Thyroid gland (tissue), 4 donors: Measurements from ENCODE around the gene VSIG2. TPM values are rescaled to one million over a fixed set of nuclear protein-coding genes. Genes with fewer than 3 reads are reported as not detected.
A peak's percentile ranks its signal among the peaks of the same experiment; 100 is the strongest.

Source experiments
- DNase-seq, 2 donors: peaks; one replicate each; pipeline ENCODE4 v3.0.0-alpha.2; 2019
- H3K27ac ChIP-seq, 3 donors: fragments of 200-600 bp; sonication (generic); 1 replicate in 2 of 3; 2 replicates in 1 of 3; pipeline ENCODE4 v1.5.1; 2016 to 2019; ENCODE audit warnings: mild to moderate bottlenecking in 1 of 3, moderate library complexity in 1 of 3
- H3K27me3 ChIP-seq: fragments of 200-600 bp; sonication (generic); one replicate; pipeline ENCODE4 v1.5.1; 2019
- H3K36me3 ChIP-seq, 2 donors: fragments of 200-600 bp; sonication (generic); one replicate each; pipeline ENCODE4 v1.5.1; 2016 to 2019
- H3K4me1 ChIP-seq, 2 donors: fragments of 200-600 bp; sonication (generic); one replicate each; pipeline ENCODE4 v1.5.1; 2017 to 2019
- H3K4me3 ChIP-seq, 3 donors: fragments of 200-600 bp; sonication (generic); replicated peaks in 1 of 3; 1 replicate in 2 of 3; 2 replicates in 1 of 3; pipeline ENCODE4 v1.5.1; 2016; ENCODE audit warnings: mild to moderate bottlenecking in 1 of 3
- H3K9me3 ChIP-seq: fragments of 200-600 bp; sonication (generic); one replicate; pipeline ENCODE4 v1.5.1; 2017
- POLR2A ChIP-seq, 2 donors: fragments of 450-650 bp; IDR thresholded peaks; one replicate each; pipeline ENCODE4 v1.6.1; 2017; ENCODE audit warnings: antibody characterized with exemption in 2 of 2, mild to moderate bottlenecking in 2 of 2, moderate library complexity in 1 of 2
- WGBS, 2 donors: methylation state at CpG; one replicate each; pipeline ENCODE4 v1.1.5; 2017; 5-methylcytosine and 5-hydroxymethylcytosine counted together
- intact Hi-C: fragments of 100-400 bp; cut with DNase I; formaldehyde crosslinking; loops from one replicate; pipeline ENCODE4 v1.15.1; 2023
- total RNA-seq, 4 donors: library from RNA; depleted of rRNA; stranded (reverse); fragments of >200 nt; gene quantifications; one replicate each; pipeline ENCODE4 v1.2.3, GENCODE V29; 2016
- TF ChIP-seq, protein P1 (sequence below), 6 experiments: fragments of 200-600 bp in 3 of 6; fragments of 450-650 bp in 3 of 6; sonication (generic) in 3 of 6; IDR thresholded peaks; one replicate each; pipeline ENCODE4 v1.5.1; 2016 to 2019; ENCODE audit warnings: antibody characterized with exemption in 6 of 6, mild to moderate bottlenecking in 2 of 6, inconsistent platforms in 1 of 6, moderate library complexity in 1 of 6

Gene VSIG2
- total RNA-seq, 4 donors from 2014 or later: 23.7 to 54.5 (median 28.8) TPM

DNA sequence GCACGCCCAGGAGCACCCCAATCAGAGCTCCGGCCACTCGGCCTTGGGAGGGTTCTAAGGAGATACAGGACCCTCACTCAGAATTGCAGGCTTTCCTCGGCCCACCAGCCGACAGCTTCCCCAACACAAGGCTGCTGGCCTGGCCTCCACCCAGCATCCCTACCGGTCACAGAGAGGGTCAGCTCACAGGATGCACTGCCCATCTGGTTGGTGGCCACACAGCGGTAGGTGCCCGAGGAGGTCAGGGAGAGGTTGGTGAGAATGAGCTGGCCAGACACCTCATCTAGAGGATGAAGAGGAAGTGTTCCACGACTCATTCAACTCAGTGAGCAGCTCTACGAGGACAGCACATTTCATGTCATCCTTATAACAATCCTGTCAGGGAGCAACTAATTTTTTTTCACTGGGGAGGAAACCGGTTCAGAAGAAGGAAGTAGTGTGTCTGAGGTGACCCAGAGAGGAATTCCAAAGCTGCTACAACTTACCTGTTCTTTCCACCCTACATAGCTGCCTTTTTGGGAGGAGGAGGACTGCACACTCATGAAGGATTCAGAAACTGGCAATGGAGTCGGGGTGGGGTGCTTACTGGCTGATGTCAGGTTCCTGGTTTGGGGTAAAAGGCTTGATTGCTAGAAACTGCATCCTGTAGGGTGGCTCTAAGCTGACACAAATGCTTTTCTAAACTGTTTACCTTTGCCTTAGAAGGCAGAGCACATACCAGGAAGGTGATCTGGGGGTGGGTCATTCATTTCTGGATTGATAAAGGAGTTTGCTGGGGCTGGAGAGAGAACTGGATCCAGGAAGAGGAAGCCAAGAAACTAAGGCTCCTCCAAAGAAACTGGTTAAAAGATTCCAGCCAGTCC is 3.3 kb downstream of the VSIG2 start:
- WGBS, 2 donors: 62 to 83% methylated on average over 11 of the region's 12 CpGs
- Histone ChIP-seq H3K4me1 (peaks cover 36 to 74% of the 10 kb centered on the region in 2 donors), H3K27me3 (no peaks in the 10 kb centered on the region), H3K9me3 (no peaks in the 10 kb centered on the region), H3K27ac (peak overlapping the region; percentile 92 to 98 (median 97)), H3K4me3 (no peak overlapping the region), H3K36me3 (peaks cover 1 to 4% of the 10 kb centered on the region in 2 donors)
- DNase-seq: peak in 1 of 2 donors; percentile 33
- intact Hi-C loops: loop anchor here (10.0 kb wide), 1 partner anchor 46 kb away; no protein-coding TSS in a partner anchor
- TF ChIP-seq, protein P1, sequence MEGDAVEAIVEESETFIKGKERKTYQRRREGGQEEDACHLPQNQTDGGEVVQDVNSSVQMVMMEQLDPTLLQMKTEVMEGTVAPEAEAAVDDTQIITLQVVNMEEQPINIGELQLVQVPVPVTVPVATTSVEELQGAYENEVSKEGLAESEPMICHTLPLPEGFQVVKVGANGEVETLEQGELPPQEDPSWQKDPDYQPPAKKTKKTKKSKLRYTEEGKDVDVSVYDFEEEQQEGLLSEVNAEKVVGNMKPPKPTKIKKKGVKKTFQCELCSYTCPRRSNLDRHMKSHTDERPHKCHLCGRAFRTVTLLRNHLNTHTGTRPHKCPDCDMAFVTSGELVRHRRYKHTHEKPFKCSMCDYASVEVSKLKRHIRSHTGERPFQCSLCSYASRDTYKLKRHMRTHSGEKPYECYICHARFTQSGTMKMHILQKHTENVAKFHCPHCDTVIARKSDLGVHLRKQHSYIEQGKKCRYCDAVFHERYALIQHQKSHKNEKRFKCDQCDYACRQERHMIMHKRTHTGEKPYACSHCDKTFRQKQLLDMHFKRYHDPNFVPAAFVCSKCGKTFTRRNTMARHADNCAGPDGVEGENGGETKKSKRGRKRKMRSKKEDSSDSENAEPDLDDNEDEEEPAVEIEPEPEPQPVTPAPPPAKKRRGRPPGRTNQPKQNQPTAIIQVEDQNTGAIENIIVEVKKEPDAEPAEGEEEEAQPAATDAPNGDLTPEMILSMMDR (IDR thresholded peaks at IDR 0.05): no peak
- no peak for TF ChIP-seq POLR2A (IDR thresholded peaks at IDR 0.05)

DNA sequence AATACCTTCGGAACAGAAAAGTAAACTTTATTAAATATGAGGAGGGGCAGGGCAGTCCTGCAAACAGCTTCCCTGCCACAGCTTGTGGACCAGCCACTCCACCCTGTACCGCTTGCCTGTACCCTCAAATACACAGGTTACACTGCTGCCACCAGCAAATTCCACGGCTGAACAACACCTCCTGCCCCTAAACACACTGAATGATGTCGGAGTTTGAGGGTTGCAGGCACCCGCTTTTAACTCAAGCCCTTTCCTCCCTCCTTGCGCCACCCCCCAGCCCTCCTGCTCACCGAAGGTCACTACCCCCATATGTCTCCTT is 4.0 kb downstream of the VSIG2 start:
- no peaks in the 10 kb centered on the region for H3K27me3 ChIP-seq
- 70 to 71% methylated on average over 7 of the region's 7 CpGs for WGBS, 2 donors

DNA sequence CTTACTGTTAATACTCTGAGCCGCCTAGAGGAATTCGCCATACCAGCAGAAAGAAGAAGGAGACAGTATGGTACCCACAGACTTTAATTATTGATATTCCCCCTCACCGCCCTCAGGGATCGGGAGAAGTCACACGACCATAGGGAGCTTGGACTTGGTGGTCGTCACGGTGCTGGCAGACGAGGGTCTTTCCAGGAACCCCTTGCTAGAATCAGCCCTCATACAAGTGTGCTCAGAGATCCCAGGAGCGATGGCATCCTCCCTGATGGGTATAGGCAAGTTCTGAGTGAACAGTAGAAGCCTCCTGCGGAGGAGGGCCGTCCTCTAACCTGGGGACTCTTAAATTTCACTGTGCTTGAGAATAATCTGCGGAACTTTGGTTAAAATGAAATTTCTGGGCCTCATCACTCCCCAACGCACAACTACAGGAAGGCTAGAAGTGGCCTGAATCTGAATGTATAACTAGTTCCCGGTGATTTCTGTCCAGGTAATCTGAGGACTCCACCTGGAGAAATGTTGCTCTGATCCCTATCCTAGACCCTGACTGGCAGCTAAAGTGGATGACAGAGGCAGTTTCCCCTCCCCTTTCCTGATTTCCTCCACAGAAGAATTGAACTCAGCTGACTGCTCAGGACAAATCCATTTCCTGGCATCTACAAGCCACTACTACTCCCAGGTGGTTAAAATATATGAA is 4.5 kb downstream of the VSIG2 start:
- TF ChIP-seq POLR2A (IDR thresholded peaks at IDR 0.05): no peak
- TF ChIP-seq, protein P1 (IDR thresholded peaks at IDR 0.05): no peak
- no peaks in the 10 kb centered on the region for H3K36me3 ChIP-seq
- intact Hi-C loops: loop anchor here (10.0 kb wide), 1 partner anchor 47 kb away; no protein-coding TSS in a partner anchor
- WGBS, 2 donors: 72 to 78% methylated on average over 13 to 14 of the region's 14 CpGs
- peaks cover 25 to 65% of the 10 kb centered on the region in 2 donors for H3K4me1 ChIP-seq
- H3K9me3 ChIP-seq: no peaks in the 10 kb centered on the region
- H3K27me3 ChIP-seq: no peaks in the 10 kb centered on the region
- H3K27ac ChIP-seq: peak overlapping the region; percentile 92 to 98 (median 97)
- H3K4me3 ChIP-seq: no peak overlapping the region
- peak in 1 of 2 donors; percentile 12 for DNase-seq

More for the DNA sequence above, 4.0 kb downstream of the VSIG2 start:
- Histone ChIP-seq H3K4me3 (no peak overlapping the region), H3K4me1 (peaks cover 30 to 70% of the 10 kb centered on the region in 2 donors), H3K36me3 (no peaks in the 10 kb centered on the region), H3K27ac (peak overlapping the region; percentile 92 to 98 (median 97)), H3K9me3 (no peaks in the 10 kb centered on the region)
- no peak for TF ChIP-seq POLR2A (IDR thresholded peaks at IDR 0.05)
- TF ChIP-seq, protein P1 (IDR thresholded peaks at IDR 0.05): no peak
- intact Hi-C loops: loop anchor here (10.0 kb wide), 1 partner anchor 47 kb away; no protein-coding TSS in a partner anchor
- peak in 1 of 2 donors; percentile 21 for DNase-seq

DNA sequence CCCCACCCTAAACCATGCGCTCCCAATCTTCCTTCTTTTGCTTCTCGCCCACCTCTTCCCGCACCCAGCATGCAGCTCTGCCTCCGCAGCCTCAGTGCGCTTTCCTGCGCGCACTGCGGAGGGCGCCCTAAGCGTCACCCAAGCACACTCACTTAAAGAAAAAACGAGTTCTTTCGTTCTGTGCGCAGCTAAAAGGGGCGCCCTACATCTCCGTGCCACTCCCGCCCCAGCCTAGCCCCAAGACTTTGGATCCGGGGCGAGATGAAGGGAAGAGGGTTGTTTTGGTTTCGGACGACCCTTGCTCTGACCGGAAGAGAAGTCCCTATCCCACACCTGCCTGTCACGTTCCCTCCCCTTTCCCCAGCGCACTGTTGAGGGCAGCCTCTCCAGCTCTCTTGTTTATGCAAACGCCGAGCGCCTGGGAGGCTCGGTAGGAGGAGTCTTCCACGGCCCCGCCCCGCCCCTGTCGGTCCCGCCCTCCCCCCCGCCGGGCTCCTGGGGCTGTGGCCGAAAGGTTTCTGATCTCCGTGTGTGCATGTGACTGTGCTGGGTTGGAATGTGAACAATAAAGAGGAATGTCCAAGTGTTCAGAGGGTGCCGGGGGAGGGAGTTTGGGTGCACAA is 5.3 kb downstream of the VSIG2 start:
- 8 to 9% methylated on average over 30 to 35 of the region's 37 CpGs for WGBS, 2 donors
- peak overlapping the region; percentile 38 to 87 (median 76) for H3K4me3 ChIP-seq

More for the DNA sequence above, 5.3 kb downstream of the VSIG2 start:
- intact Hi-C loops: loop anchor here (10.0 kb wide), 1 partner anchor 48 kb away; no protein-coding TSS in a partner anchor
- peak overlapping the region; percentile 92 to 98 (median 97) for H3K27ac ChIP-seq
- H3K9me3 ChIP-seq: no peaks in the 10 kb centered on the region
- H3K27me3 ChIP-seq: no peaks in the 10 kb centered on the region
- TF ChIP-seq, protein P1 (IDR thresholded peaks at IDR 0.05): peak; percentile 13 to 70 (median 62)
- TF ChIP-seq POLR2A (IDR thresholded peaks at IDR 0.05): peak; percentile 76 to 95
- no peaks in the 10 kb centered on the region for H3K36me3 ChIP-seq
- peaks cover 17 to 57% of the 10 kb centered on the region in 2 donors for H3K4me1 ChIP-seq
- DNase-seq: peak; percentile 94 to 95
